GM19025 (cell line): ENCODE data around the gene TRPM6.

Experiments used
- ATAC-seq: cut with Tn5 transposase; IDR thresholded peaks from one replicate; pipeline ENCODE4 v1.9.1; 2021; ENCODE audit warnings: mild to moderate bottlenecking, low read depth, moderate library complexity; ENCODE audit not compliant: unreplicated experiment

The TRPM6 gene

DNA sequence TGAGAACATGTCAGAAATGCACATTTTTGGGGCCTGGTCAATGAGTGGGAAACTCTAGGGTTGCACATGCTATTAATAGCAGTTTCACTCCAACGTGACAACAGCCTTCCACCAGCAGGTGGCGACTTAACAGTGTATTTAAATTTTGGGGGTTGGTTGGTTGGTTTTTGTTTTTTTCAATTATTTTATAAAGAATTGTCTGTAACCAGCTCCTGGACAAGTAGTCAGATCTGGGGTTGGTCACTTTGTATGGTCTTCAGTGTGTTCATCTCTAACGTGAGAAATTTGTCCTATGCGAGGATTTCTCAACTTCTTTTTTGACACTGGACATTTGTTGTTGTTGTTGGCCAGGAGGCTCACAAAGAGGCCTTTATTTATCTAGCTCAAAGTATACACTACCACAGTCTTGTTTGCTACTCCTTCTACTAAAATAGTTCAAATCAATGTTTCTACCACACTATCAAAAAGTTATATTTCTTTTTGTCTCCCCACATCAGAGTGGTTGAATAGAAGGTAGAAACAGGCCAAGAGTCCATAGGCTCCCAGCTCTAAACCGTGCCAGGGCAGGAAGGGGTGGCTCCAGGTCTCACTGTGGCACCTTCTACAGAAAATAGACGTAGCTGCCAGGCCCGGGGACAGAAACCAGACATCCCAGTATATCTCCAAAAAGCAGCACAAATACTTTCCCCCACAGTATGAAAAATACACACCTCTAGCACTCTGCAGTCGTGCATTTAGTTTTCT is 110.4 kb downstream of the TRPM6 start:
- no peak for ATAC-seq

GRCh38 chr9:74775396-74775795 is 112.3 kb downstream of the TRPM6 start:
- no peak for ATAC-seq

- ATAC-seq, result no peak
Measured at GRCh38 chr9:74773886-74774479, 113.7 kb downstream of the TRPM6 start.

DNA sequence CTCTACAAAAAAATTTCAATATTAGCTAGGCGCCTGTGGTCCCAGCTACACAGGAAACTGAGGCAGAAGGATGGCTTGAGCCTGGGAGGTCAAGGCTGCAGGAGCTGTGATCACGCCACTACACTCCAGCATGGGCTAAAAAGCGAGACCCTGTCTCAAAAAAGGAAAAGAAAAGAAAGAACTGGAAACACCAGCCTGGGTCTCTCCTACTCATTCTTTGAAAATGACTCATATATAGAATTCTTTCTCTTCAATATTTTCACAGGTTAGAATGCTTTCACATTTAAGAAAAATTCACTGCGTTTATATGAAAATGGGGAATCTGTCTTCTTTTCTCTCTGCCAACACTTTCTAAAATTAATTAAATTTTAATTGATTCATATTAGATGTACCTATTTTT is 115.6 kb downstream of the TRPM6 start:
- ATAC-seq, result no peak

DNA sequence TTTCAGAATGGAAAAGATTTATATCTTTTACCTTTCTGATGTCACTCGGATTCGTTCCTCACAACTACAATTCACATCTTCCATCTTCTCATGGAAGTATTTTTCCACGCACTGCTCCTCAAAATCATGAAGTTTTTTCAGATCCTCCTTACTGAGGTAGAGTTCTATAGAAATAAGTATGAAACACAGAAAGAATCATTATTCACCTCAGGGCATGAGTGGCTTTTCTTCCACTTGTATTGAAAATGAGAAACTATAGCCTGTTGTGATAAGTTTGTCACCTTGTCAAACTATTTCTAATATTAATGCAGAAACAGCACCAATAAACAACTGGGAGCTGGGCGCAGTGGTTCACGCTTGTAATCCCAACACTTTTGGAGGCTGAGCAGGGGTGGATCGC is 116.0 kb downstream of the TRPM6 start:
- ATAC-seq, result no peak

DNA sequence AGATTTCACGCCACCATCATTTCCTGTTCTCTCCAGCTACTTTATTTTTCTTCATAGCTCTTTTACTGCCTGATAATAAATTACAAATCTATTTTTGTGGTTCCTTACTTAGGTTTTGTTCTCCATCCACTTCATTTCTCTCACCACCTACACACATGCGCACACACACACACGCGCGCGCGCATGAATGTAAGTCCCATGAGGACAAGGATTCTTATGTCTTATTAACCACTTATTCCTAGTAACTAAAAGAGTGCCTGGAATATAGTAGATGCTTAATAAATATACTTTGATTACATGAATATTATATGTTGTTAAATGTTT is 116.5 kb downstream of the TRPM6 start:
- no peak for ATAC-seq

DNA sequence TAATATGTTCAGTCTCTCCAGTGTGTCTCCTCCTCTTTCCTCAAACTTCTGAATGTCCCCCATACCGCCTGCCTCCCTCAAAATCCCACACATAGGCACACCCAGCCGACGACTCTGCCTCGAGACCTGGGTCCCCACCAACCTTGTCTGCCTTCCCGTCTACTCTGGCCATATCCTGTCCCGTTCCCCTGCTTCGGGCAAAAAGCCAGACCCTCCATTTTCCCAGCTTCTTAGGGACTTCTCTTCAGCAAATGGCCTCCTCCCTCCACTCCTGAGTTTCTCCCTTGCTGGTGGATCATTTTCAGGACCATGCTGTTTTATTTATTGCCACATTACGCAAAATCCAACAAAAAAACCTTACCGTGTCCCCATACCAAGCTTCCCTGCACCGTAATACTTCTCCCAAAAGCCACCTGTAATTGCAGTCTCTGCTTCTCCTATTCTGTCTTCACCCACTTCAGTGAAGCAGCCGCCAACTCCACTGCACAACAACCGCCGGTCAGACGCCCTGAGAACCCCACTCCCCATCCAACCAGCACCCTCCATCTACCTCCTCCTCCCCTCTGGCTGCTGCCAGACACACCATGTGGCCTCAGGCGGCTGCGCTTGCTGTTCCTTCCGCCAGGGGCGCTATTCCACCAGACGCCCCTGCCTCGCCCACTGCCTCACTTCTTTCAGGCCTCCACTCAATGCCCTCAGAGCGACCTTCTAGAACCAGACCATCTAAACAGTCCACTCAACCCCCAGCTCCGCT is 117.0 kb downstream of the TRPM6 start:
- ATAC-seq, result peak; percentile 70

GRCh38 chr9:74765481-74765971 is 122.2 kb downstream of the TRPM6 start:
- no peak for ATAC-seq

- ATAC-seq, result no peak
Measured at GRCh38 chr9:74762950-74763349, 124.8 kb downstream of the TRPM6 start.

- no peak for ATAC-seq
Measured at GRCh38 chr9:74760031-74760700, 127.6 kb downstream of the TRPM6 start.

- no peak for ATAC-seq
Measured at GRCh38 chr9:74755999-74756398, 131.7 kb downstream of the TRPM6 start.

- ATAC-seq, result no peak
Measured at GRCh38 chr9:74755355-74755754, 132.4 kb downstream of the TRPM6 start.

DNA sequence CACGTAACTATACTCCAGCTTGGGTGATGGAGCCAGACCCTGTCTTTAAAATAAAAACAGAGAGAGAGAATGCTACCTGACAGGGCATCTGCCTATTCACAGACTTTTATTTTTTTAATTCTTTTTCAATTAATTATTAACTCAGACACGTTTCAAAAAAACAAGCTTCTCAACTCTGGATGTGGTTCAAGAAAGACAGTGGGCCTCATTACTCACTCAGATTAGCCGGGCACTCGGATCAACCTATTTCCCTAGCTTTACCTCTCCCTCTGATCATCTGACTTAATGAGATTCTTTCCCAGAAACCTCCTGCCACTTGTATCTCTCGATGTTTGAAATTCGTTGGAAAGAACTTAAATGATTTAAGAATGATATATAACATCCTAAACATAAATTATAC is 134.1 kb downstream of the TRPM6 start:
- ATAC-seq, result no peak

- no peak for ATAC-seq
Measured at GRCh38 chr9:74748966-74749365, 138.8 kb downstream of the TRPM6 start.

DNA sequence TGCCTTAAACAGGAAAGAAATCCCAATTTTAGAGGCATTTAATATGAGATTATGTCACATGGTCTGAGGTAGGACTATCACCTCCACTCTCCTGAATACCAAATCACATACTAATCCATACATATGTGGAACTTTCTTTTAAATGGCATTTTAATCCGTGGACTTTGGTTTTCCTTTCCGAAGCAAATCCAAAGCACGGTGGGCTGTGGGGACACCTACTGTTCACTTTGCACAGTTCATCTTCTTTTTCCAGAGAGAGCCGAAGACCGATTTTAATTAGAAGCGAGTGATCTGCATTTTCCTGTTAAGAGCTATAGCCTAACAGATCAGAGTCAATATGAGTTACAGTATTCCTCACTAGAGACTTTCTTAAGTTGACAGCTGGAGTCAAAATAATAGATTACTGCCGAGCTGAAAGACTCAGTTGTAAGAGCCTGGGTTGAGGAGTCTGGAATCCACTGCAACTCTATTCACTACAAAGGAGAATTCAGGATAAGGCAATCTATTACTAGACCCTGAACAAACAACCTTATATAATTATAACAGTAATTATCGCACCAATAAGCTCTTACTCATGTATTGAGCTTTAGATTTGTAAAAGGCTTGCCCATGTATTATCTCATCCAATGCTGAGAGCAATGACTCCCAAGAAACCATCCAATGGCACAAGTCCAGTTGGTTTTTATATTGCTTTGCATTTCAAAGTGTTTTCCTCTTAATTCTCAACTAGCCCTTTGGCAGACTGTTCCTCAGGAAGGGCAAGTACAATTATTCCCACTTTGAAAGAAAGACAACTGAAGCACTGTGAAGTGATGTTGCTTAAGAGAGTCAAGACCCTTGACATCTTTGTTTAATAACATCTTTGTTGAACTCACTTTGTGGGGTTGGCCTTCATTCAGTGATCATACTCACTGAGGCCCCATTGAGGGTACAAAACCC is 144.7 kb downstream of the TRPM6 start:
- ATAC-seq, result no peak

DNA sequence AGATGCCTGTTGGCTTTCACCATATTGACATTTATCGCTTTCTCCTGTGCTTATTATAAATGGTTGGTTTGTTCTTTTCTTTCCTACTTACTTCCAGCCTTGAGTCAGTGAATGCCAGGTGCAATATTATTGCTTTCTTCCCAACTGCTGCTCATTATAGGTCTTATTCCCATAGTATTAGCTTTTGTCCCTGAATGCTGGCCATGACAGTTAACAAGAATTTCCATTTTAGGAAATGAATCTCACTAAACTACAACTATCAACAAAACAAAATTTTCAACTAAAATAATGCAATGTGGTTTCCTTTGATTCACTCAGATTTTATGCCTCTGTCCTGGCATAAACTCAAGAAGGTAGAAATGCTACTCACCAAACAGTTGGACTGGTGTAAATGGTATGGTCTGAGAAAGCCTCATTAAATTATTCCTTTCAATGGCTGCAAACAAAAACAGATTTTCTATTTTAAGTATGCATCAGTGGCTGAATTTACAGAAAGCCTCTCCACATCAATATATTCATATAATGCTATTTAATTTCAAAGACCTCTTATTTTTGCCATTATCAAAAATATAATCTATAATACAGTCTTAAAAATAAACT is 145.4 kb downstream of the TRPM6 start:
- no peak for ATAC-seq

DNA sequence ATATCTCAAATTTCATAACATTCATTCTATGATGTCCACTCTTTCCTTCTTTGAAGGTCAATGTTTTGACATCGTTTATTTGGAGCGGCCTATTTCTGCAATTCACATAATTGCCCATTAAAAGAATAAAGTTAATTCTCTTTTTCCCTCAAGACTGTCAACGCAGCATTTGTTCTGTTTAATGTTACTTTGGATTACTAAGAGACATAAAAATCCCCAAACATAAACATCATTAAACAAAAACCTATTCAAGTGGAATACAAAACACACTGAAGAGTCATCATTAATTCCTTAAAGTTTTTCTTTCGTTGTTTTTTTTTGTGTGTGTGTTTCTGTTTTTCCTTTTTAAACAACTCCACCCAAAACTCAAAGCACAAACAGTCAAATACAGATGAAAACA is 151.1 kb downstream of the TRPM6 start:
- no peak for ATAC-seq

DNA sequence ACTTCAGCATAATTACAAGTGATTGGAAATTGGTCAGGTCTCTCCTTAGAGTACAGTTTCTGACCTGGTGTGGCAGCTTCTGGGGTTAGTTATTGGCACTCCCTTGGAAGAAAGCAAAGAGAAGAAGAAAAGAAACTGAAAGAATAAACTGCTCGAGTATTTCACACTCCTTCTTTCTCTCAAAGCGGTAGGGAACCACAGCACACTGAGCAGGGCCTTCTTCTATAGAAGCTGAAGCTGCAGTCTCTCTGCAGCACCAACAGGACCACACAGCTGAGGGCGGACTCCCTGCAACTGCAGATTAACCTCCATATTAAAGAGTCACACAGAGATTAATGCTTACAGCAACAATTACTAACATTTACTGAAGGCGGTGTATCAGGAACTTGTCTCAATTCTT is 152.0 kb downstream of the TRPM6 start:
- ATAC-seq, result no peak

- no peak for ATAC-seq
Measured at GRCh38 chr9:74729136-74729695, 158.5 kb downstream of the TRPM6 start.
